CD4-positive, alpha-beta T cell (primary cell): ENCODE results near the gene CYB5D1. TPM values are rescaled to one million over a fixed set of nuclear protein-coding genes. Genes with fewer than 3 reads are reported as not detected.

Experiments used
- ATAC-seq: fragments of 200-7000 bp; cut with Tn5 transposase; one replicate; pipeline ENCODE4 v1.10.0; 2022; ENCODE audit warnings: mild to moderate bottlenecking; ENCODE audit not compliant: poor library complexity
- CTCF ChIA-PET: fragments of 350-600 bp; sonication (Branson Sonifier 250); formaldehyde crosslinking; loops from one replicate; lab custom pipeline; 2021; ENCODE audit warnings: antibody characterized with exemption, inconsistent platforms; lab: Charles Lee
- POLR2A ChIA-PET: fragments of 350-600 bp; sonication (Branson Sonifier 250); formaldehyde crosslinking; loops from one replicate; lab custom pipeline; 2021; ENCODE audit warnings: antibody characterized with exemption, inconsistent platforms; lab: Charles Lee
- DNase-seq, 14 experiments: peaks; one replicate each; pipeline ENCODE4 v3.0.0-alpha.2; 2013 to 2020; ENCODE audit warnings: mixed read lengths in 2 of 14
- H3K27ac ChIP-seq, 2 donors: one replicate each; pipeline versions ENCODE4 v1.5.1 to v1.7.0; 2013; ENCODE audit warnings: low read length in 2 of 2, low read depth in 1 of 2, mild to moderate bottlenecking in 1 of 2
- H3K27me3 ChIP-seq, 2 experiments: 1 replicate in 1 of 2; 2 replicates in 1 of 2; pipeline versions ENCODE4 v1.6.1 to v1.7.0; 2013; ENCODE audit warnings: low read length in 2 of 2, control low read depth in 1 of 2, mild to moderate bottlenecking in 1 of 2, moderate library complexity in 1 of 2; ENCODE audit not compliant: insufficient read depth in 2 of 2, control insufficient read depth in 1 of 2
- H3K36me3 ChIP-seq: one replicate; pipeline ENCODE4 v1.6.1; 2013; ENCODE audit warnings: low read length, control low read depth; ENCODE audit not compliant: insufficient read depth
- H3K4me1 ChIP-seq: one replicate; pipeline ENCODE4 v1.6.1; 2013; ENCODE audit warnings: low read length, control low read depth; ENCODE audit not compliant: insufficient read depth
- H3K4me3 ChIP-seq: one replicate; pipeline ENCODE4 v1.5.1; 2013; ENCODE audit warnings: mild to moderate bottlenecking, low read length, moderate library complexity
- H3K9me3 ChIP-seq, 2 experiments: 1 replicate in 1 of 2; 2 replicates in 1 of 2; pipeline versions ENCODE4 v1.6.1 to v1.7.0; 2013; ENCODE audit warnings: low read length in 2 of 2, mild to moderate bottlenecking in 2 of 2, control low read depth in 1 of 2, moderate library complexity in 1 of 2; ENCODE audit not compliant: control insufficient read depth in 1 of 2, insufficient read depth in 1 of 2
- H3K27ac Mint-ChIP-seq: one replicate; pipeline ENCODE4 v1.8.0; 2020; ENCODE audit warnings: mixed read lengths
- H3K27me3 Mint-ChIP-seq: one replicate; pipeline ENCODE4 v1.8.0; 2021; ENCODE audit warnings: mixed read lengths
- H3K36me3 Mint-ChIP-seq: one replicate; pipeline ENCODE4 v1.8.0; 2021; ENCODE audit warnings: low read depth, mixed read lengths
- H3K4me1 Mint-ChIP-seq: one replicate; pipeline ENCODE4 v1.8.0; 2021; ENCODE audit warnings: low read depth, mixed read lengths
- H3K4me3 Mint-ChIP-seq: one replicate; pipeline ENCODE4 v1.8.0; 2020; ENCODE audit warnings: mild to moderate bottlenecking, mixed read lengths
- H3K9me3 Mint-ChIP-seq: one replicate; pipeline ENCODE4 v1.8.0; 2020; ENCODE audit warnings: mixed read lengths
- CTCF ChIP-seq: fragments of 200-600 bp; IDR thresholded peaks from one replicate; pipeline ENCODE4 v1.8.0; 2022; ENCODE audit warnings: antibody characterized with exemption, mild to moderate bottlenecking
- intact Hi-C, 2 experiments: fragments of 100-400 bp; cut with DNase I in 1 of 2; cut with micrococcal nuclease in 1 of 2; formaldehyde crosslinking; loops; one replicate each; pipeline versions ENCODE4 v1.15.1 to v1.9.0; 2023 to 2025; cut with DNase I, micrococcal nuclease
- total RNA-seq, 174 experiments: library from RNA in 2 of 174; stranded (reverse) in 2 of 174; gene quantifications; one replicate each; pipeline ENCODE4 v1.2.3 and lab custom pipeline; 2021 to 2026

Gene CYB5D1
- total RNA-seq, 2 experiments from 2014 or later, result 8.7 TPM

DNA sequence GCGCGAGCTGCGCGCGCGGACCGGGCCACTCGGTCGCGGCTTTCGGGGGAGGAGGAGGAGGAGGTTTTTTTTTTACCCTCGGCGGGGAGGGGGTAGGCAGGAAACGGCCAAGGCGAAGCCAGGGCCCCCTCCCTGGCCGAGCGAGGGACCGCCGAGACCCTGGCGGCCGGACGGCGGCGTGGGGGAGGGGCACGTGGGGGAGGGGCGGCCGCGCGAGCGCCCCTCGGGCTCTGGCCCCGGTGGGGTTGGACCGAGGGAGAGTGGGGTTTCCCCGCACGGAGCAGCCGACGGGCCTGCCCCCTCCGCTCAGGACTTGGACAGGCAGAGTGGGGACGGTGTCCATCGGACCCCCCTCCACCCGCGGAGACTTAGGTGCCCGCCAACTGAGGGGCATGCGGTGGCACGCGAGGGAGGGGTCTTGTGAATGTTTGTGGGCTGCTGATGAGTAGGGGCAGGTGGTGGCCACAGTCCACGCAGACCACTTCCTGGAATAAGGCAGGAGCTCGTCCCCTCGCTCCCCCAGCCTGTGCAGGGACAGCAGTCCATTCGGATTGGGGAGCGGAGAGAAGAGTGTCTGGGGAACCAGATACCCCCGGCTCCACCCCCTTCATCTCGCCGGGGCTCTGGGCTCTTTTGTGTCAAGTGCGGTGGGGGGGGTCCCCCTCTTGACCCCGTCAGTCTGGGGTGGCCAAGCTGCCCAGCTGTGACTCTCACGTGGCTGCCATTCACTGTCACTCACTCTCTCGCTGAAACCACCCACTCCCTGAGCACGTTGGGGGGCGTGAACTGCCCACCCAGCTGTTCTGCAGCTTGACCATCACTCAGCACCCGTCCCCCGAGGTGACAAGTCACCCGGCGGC lies 27.8 kb downstream of the CYB5D1 start:
- Mint-ChIP-seq H3K9me3 (no peaks in the 10 kb centered on the region), H3K4me1 (peaks cover 6% of the 10 kb centered on the region), H3K36me3 (peaks cover 4% of the 10 kb centered on the region), H3K27ac (no peak overlapping the region), H3K4me3 (no peak overlapping the region), H3K27me3 (no peaks in the 10 kb centered on the region)
- Histone ChIP-seq H3K9me3 (no peaks in the 10 kb centered on the region), H3K27me3 (no peaks in the 10 kb centered on the region), H3K36me3 (peaks cover 19% of the 10 kb centered on the region), H3K4me1 (peaks cover 69% of the 10 kb centered on the region), H3K4me3 (peak overlapping the region; percentile 98), H3K27ac (peak overlapping the region; percentile 86 to 96)
- TF ChIP-seq CTCF, result no peak
- ATAC-seq, result no peak
- intact Hi-C loops, result loop anchor here (2.0 to 5.0 kb wide), 3 partner anchors 23 to 51 kb away; partner anchors contain the start of genes CNTROB (in 1 of the 2), KDM6B (in 1 of the 2) and TRAPPC1 (in 1 of the 2)
- ChIA-PET CTCF (interaction anchor here (1.0 to 1.3 kb wide), 3 partner anchors 13 to 105 kb away, joined by 3 to 5 read pairs (median 3); no protein-coding TSS in a partner anchor), POLR2A (interaction anchor here (0.6 to 1.9 kb wide), 9 partner anchors 17 to 272 kb away, joined by 3 to 18 read pairs (median 3); partner anchors contain the start of genes CNTROB, NAA38, RNF227 and TRAPPC1)
- peak in 12 of 14 experiments; percentile 10 to 76 (median 32) for DNase-seq

DNA sequence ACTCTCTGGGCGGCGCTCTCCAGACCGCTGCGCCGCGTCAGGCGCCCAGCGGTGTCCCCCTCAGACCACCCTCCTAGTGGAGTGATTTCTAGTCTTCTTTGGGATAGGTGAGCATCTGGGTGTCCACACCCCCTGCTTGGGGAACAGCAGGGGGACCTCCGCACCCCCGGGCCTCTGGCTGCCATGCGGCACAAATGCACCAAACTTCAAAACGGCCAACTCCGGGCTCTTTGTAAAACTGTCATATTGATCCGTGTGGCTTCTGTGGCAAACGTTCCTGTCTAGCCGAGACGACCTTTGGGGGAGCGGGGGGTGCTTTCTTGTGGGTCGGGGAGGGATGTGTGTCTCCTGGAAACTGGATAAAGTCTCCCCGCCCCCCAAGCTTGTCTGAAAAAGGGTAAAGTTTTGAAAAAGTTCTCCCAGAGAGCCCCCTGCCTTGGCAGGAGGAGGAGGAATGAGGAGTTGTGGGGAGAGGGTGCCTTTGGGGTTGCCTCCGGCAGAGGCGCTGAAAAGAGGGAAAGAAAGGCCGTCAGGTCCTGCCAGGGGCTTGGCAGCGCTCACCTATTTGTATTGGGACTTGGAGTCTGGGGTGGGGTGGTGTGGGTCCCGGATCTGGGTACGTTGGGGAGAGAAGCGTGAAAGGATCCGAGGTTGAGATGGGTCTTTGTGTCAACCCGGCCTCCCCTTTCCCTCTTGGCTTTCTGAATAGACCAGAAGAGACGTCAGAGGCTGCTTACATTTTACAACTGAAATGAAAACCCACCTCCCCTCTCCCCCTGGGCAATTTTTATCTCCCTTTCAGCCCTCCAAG lies 28.6 kb downstream of the CYB5D1 start:
- Mint-ChIP-seq H3K27ac (no peak overlapping the region), H3K9me3 (no peaks in the 10 kb centered on the region), H3K4me1 (peaks cover 6% of the 10 kb centered on the region), H3K27me3 (no peaks in the 10 kb centered on the region), H3K36me3 (peaks cover 4% of the 10 kb centered on the region), H3K4me3 (no peak overlapping the region)
- peak overlapping the region; percentile 86 to 96 for H3K27ac ChIP-seq
- peak overlapping the region; percentile 98 for H3K4me3 ChIP-seq
- intact Hi-C loops, result loop anchor here (1.0 to 5.0 kb wide), 5 partner anchors 24 to 52 kb away; partner anchors contain the start of genes CNTROB (in 1 of the 2), KDM6B (in 1 of the 2), NAA38 (in 1 of the 2) and TRAPPC1 (in 1 of the 2)
- H3K4me1 ChIP-seq, result peaks cover 61% of the 10 kb centered on the region
- H3K9me3 ChIP-seq, result no peaks in the 10 kb centered on the region
- ChIA-PET CTCF (interaction anchor here (1.0 to 1.3 kb wide), 2 partner anchors 12 to 104 kb away, joined by 3 to 5 read pairs; no protein-coding TSS in a partner anchor), POLR2A (interaction anchor here (0.9 to 1.9 kb wide), 8 partner anchors 18 to 103 kb away, joined by 3 to 18 read pairs (median 4); partner anchors contain the start of genes CNTROB, NAA38, RNF227 and TRAPPC1)
- DNase-seq (peak; percentile 23 to 85 (median 60)), ATAC-seq (peak; percentile 10)
- peaks cover 21% of the 10 kb centered on the region for H3K36me3 ChIP-seq
- no peaks in the 10 kb centered on the region for H3K27me3 ChIP-seq
- TF ChIP-seq CTCF, result no peak

DNA sequence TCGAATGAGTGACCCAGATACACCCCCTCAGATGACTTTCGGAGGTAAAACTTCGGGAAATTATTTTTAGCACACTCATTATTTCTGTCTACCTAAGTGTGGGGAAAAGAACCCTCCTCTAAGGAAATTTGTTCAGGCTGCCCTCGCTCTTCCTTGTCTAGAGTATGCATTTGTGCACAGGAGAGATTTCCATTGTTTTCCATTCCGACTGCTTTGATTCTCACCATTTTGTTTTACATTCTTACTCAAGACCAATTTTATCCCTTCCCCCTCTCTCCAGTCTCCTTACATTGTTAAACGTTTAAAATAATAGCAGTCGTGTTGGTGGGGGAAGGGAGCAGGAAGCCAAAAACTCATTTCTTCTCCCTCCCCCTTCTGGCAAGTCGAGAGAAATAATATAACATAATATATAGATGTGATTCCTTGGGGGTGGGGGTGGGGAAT lies 29.3 kb downstream of the CYB5D1 start:
- H3K4me3 Mint-ChIP-seq, result no peak overlapping the region
- ChIA-PET POLR2A (interaction anchor here (1.1 to 1.7 kb wide), 2 partner anchors 29 to 30 kb away, joined by 3 to 18 read pairs; partner anchors contain the start of genes NAA38 and RNF227), CTCF (no interaction called here)
- Histone ChIP-seq H3K27ac (peak overlapping the region; percentile 86 to 96), H3K36me3 (peaks cover 25% of the 10 kb centered on the region), H3K9me3 (no peaks in the 10 kb centered on the region), H3K4me1 (peaks cover 55% of the 10 kb centered on the region), H3K27me3 (no peaks in the 10 kb centered on the region), H3K4me3 (peak overlapping the region; percentile 98)
- H3K4me1 Mint-ChIP-seq, result peaks cover 6% of the 10 kb centered on the region
- H3K36me3 Mint-ChIP-seq, result peaks cover 4% of the 10 kb centered on the region
- H3K27me3 Mint-ChIP-seq, result no peaks in the 10 kb centered on the region
- DNase-seq, result no peak
- peak; percentile 37 for ATAC-seq
- H3K9me3 Mint-ChIP-seq, result no peaks in the 10 kb centered on the region
- no peak overlapping the region for H3K27ac Mint-ChIP-seq
- intact Hi-C loops, result loop anchor here (1.0 to 5.0 kb wide), 5 partner anchors 24 to 52 kb away; partner anchors contain the start of genes CNTROB (in 1 of the 2), KDM6B (in 1 of the 2), NAA38 (in 1 of the 2) and TRAPPC1 (in 1 of the 2)
- TF ChIP-seq CTCF, result no peak
